ENCODE results near the gene CCDC186.

DNA sequence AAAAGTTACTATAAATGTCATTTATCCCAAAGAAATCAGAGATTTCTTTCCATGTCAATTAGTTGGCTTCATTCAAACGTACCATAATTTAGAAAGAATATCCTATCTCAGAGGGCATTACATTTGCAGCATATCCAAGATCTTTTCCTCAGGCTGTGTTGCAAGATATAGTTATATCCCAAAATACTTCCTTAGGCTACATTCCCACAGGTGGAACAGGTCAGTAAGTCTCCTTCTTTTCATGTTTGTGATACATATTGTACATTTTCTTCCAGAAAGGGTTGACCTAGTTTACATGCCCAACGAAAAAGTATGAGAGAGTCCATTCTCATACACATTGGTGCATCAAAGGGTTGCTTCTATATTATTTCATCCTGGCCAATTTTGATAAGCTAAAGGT lies 38.1 kb upstream of the CCDC186 start:
- TF ChIP-seq, protein P1, sequence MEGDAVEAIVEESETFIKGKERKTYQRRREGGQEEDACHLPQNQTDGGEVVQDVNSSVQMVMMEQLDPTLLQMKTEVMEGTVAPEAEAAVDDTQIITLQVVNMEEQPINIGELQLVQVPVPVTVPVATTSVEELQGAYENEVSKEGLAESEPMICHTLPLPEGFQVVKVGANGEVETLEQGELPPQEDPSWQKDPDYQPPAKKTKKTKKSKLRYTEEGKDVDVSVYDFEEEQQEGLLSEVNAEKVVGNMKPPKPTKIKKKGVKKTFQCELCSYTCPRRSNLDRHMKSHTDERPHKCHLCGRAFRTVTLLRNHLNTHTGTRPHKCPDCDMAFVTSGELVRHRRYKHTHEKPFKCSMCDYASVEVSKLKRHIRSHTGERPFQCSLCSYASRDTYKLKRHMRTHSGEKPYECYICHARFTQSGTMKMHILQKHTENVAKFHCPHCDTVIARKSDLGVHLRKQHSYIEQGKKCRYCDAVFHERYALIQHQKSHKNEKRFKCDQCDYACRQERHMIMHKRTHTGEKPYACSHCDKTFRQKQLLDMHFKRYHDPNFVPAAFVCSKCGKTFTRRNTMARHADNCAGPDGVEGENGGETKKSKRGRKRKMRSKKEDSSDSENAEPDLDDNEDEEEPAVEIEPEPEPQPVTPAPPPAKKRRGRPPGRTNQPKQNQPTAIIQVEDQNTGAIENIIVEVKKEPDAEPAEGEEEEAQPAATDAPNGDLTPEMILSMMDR (IDR thresholded peaks at IDR 0.05) = no peak
- no peak for TF ChIP-seq EZH2 (IDR thresholded peaks at IDR 0.05)
